SW 1271 (cell line): ENCODE results near the gene ASIC1.
A peak's percentile ranks its signal among the peaks of the same experiment; 100 is the strongest.
"Not testable (repeated sequence)": the region's sequence is repeated elsewhere in the genome, so short reads cannot be mapped to it uniquely, and the experiment has no call there.

ENCODE experiments used
- DNase-seq, 2 experiments: peaks; one replicate each; lab custom pipeline; 2025; lab: John Stamatoyannopoulos, UW

Gene ASIC1

DNA sequence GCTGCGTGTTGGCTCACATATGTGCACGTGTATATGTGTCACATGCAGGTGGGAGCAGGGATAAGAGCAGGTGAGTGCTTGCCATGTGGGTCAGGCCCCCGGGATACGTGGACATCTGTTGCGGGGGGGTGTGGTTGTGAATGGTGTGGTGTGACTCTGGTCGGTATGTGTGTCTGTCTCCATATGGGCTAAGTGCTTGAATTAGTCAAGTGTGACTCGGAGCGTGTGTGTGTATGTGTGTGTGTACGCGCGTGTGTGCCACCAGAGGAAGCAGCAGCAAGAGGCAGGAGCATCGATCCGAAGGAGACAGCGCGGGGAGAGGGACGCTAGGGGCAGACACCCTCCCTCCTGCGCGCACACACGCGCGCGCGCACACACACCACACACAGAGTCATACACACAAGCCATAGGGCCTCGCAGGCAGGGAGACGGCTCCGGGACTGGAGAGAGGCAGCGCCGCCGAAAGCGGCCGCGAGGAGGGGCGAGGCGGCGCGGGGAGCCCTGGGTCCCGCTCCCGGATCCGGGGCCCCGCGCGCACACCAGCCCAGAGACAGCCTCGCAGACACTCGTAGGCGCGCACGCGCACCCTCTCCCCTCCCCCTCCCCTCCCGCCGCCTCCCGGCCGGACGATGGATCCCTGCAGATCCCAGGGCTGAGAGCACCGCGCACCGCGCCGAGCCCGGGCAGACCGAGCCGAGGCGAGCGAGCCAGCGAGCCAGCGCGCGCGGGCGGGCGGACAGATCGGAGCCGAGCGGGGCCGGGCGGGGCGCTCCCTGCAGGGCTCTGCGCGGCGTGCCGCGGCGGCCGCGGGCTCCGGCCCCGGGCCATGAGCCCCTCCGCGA is at the start of gene ASIC1:
TSS of gene ASIC1 (plus strand) at position 597 of the 842 bp plus-strand sequence. CDS start 1,171 bp downstream, outside the sequence.
- DNase-seq: peak in 1 of 2 experiments; percentile 33

DNA sequence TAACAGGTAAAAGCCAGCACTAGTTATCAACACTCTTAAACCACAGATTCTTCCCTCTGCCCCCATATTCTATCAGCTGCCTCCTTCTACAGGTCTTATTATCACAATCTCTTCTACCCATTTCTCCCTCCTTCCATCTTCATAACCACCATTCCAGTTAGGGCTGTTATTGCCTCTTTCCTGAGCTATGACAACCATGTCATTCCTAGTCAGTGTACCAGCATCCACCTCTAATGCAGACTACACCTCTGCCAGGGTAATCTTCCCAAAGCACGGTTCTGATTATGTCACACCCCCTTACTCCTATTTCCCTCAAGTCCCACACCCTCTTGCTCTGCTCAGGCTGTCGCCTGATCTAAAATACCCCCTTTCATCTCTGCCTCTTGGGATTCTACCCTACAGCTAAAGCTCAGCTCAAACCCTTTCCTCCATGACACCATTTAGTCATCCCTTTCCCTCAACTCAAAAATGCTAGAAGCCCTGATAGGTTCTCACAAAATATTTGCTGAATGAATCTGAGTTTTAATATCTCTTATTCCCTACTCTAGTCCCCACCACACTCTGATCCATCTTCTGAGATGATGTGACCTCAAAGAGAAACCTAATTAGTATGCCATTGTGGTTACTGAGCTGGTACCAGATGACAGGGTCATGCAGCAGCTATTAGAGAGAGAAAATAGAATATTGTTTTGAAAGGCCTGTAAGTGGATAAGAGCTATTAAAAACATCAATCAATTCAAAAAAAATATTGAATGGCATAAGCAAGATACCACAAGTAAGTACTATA is 43.8 kb upstream of the ASIC1 start:
- DNase-seq: no peak

DNA sequence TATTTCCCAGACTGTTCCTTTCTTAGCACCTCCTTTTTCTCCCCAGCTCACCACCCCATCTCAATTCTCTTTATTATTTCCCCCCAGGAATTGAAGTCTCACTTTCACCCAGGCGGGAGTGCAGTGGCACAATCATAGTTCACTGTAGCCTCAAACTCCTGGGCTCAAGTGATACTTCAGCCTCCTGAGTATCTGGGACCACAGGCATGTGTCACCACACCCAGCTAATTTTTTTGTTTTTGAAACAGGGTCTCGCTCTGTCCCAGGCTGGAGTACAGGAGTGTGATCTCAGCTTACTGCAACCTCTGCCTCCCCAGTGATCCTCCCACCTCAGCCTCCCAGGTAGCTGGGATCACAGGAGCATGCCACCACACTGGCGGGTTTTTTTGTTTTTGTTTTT is 43.1 kb upstream of the ASIC1 start:
- DNase-seq: no peak

DNA sequence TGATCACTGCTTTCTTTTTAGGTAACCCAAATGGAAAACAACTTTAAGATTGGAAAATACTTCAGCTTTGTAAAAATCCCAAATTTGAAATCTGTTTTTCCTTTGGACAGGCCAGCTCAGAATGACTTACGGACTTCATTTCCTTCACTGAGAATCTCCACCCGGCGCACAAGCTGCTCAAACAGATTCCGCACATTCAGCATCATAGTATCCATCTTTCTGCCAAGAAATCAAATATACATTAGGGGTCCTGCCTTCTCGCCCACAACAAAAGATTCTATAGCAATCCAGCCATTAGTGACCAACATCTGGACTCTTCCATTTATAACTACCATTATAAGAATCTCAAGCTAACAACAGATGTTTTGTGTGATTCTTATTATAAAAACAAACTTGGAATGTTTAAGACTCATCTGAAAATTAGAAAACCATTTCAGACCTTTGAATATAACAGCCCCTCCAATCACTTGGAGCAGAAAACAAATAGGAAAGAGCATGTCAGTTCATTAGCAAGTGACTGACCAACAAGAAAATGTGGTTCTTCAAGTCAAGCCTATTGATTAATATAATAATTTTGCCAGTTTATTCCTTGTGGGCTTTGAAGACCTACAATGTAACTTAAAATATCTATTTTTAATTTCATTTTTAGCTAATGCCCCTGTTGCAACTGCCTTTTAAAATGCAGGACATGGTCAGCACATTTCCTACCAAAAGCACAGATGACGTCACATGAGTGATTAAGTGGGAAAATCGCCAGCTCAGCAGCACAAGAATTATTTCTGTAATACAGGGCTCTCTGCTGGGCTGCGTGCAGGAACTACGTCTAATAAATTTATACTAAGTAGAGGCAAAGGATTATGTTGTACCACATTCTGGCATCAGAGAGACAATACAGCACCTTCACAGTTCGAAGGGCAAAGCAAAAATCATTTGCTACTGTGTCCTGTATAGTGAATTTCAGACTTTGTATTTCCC is 40.6 kb upstream of the ASIC1 start:
- DNase-seq: no peak

DNA sequence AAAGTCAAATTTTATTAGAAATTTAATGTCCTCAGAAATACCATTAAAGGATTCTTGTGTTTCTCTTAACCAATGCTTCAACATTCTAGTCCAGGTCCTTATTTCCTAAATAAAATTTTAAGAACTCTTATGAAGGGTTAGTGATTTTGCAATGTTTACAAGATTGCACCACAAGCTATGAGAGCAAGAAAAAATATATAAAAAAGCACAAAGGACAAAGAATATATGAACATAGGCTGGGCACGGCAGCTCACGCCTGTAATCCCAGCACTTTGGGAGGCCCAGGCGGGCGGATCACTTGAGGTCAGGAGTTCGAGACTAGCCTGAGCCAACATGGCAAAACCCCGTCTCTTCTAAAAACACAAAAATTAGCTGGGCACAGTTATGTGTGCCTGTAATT is 39.8 kb upstream of the ASIC1 start:
- no peak for DNase-seq

DNA sequence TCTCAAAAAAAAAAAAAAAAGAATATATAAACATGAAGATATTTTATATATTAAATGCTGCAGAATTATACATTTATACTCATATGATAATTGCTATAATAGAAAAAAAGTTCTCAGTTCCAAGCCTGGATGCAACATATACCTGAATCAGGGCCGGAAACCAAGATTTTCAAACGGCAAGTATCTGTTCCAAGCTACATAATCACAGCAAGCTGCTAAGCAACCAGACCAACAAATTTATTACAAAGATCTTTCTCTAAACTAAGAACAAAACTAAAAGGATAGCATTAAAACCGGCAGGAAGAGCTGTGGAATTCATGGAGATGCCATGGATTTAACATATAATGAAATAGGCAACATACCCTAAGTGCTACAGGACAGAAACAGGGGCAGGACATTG is 39.2 kb upstream of the ASIC1 start:
- DNase-seq: no peak

DNA sequence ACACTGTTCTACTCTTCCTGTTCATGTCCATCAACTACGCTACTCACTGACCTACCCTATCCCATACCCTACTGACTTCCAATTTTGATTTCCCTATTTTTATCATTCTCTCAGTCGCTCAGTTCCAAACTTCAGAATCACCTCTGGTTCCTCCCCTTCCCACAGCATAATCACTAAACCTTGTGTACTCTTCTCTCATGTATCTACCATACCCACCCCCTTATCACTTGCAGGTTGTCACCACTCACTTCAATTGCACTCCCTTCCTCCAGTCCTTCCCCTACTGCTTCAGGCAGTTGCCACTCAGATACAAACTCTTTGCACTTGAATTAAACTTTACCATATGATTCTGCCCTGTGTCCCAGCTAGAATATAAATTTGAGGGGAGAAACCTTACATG is 38.4 kb upstream of the ASIC1 start:
- DNase-seq: no peak

DNA sequence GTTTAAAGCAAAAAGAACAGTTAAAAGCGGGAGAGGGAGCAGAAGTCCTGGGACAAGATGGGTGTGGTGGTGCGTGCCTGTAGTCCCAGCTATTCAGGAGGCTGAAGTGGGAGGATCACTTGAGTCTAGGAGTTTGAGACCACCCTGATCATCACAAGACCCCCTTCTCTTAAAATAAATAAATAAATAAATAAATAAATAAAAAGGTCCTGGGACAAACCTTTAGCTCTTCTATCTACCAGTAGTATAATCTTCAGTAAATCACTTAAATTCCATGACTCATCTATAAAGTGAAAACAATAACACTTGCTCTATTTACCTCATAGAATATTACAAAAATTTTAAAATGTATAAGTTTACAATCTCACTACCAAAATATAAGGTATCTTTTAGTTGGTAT is 37.9 kb upstream of the ASIC1 start:
- DNase-seq: no peak

DNA sequence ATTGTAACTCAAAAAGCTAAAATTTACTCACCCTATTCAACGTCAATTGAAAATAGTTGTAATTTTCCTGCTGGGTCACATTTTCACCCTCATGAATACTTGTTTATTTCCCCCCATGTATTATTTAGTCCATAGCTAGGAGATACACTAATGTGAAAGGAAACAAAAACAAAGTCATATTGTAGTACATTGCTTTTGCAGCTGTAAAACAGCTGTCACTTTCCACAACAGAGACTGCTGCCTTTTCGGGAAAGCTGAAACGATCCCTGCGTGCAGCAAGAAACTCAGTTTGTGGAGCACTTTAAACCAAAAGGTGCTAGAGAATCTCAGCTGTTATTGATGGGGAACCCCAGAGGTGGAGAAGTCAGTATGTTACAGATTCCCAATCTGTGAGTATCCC is 36.4 kb upstream of the ASIC1 start:
- no peak for DNase-seq

DNA sequence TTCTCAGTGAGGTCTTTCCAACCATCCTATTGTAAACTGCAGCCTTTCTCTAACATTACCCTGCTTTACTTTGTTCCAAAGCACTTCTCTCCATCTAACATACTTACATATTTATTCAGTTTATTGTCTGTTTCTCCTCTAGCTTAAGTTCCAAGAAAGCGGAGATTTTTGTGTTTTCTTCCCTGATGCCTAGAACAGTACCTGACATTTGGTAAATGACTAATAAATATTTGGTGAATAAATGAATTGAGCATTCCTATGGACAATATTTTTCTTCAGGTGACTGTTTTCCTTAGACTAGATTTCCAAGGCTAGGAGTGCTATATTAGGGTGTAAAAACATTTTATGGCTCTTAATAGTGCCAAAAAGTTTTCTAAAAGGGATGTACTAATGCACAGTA is 34.5 kb upstream of the ASIC1 start:
- DNase-seq: no peak

DNA sequence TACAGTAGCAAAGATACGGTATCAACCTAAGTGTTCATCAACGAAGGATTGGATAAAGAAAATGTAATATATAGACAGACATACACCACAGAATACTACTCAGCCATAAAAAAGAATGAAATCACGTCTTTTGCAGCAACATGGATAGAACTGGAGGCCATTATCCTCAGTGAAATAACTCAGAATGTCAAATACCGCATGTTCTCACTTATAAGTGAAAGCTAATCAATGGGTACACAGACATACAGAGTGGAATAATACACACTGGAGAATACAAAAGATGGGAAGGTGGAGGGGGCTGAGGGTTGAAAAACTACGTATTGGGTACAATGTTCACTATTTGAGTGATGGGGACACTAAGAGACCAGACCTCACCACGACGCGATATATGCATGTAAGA is 33.2 kb upstream of the ASIC1 start:
- no peak for DNase-seq

DNA sequence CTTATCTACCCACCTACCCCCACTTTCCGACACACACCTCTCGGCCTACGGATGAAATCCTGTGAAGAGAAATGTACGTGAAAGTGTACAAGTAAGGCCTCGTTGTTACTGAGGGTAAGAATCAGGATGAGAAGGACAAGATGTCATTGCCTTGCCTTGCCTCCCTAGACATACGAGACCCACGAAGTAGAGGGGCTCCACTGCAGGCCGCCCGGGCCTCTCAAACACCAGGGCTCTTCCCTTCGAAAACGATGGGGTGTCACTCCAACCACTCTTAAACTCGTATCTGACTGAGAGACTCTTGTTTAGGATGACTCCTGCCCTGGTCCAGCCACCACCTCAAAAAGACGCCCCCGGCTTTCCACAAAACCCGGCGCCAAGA is 32.6 kb upstream of the ASIC1 start:
- no peak for DNase-seq

DNA sequence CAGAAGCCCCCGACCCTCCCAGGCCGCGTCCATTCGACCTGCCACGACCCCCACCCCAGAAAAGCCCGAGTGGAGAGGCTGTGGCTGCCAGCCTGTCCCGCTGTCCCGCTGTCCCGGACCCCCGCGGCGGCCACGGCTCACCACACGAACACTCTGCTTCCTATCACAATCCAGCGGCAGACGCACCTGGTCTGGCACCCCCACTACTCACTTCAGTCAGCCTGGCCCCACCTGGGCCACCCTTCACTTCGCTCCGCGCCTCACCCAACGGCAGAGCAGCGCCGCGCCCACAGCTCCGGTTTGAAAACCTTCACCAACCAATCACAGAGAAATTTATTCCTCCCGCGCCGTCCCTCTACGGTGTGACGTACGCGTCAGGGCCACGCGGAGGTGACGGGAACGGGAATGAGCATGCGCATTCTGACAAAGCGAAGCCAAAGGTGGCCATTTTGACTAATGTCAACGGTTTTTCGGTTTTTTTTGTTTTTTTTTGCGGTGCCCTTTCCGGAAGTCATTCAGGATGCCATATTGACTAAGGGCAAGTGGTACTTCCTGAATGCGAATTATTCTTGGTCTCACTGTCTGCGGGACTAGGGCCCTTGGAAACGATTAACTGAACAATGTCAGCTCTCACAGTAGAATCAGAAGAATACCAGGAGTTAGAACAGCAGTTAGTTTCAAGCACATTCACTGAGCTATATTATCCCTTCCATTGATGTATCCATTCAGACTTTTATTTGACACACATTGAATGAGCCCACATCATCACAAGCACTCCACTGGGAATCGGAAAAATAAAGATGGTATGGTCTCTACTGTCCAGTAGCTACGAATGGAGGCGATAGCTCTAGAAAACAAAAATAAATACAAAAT is 32.0 kb upstream of the ASIC1 start, which contains the start of gene RACGAP1:
TSS of gene RACGAP1 (minus strand) at position 308 of the 873 bp plus-strand sequence. CDS start 8,779 bp downstream, outside the sequence.
- DNase-seq: peak; percentile 97

DNA sequence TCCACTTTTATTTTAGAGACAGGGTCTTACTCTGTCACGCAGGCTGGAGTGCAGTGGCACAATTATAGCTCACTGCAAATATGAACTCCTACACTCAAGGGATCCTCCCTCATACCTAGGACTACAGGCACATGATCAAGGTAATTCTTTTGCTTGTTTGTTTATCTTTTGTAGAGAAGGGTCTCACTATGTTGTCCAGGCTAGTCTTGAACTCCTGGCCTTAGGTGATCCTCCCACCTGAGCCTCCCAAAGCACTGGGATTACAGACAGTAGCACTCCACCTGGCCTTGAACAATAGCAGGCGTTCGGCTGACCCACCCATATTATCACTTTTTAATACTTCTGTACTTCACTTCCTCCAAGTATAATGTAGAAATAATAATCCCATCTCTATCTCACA is 30.7 kb upstream of the ASIC1 start:
- DNase-seq: no peak

DNA sequence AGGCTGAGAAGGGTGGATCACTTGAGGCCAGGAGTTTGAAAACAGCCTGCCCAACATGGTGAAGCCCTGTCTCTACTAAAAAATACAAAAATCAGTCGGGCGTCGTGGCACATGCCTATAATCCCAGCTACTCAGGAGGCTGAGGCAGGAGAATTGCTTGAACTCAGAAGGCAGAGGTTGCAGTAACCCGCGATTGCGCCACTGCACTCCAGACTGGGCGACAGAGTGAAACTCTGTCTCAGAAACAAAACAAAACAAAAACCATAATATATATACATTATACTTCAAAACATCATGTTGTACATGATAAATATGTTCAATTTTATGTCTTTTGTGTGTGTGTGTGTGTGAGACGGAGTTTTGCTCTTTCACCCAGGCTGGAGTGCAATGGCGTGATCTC is 26.9 kb upstream of the ASIC1 start:
- DNase-seq: not testable (repeated sequence)

DNA sequence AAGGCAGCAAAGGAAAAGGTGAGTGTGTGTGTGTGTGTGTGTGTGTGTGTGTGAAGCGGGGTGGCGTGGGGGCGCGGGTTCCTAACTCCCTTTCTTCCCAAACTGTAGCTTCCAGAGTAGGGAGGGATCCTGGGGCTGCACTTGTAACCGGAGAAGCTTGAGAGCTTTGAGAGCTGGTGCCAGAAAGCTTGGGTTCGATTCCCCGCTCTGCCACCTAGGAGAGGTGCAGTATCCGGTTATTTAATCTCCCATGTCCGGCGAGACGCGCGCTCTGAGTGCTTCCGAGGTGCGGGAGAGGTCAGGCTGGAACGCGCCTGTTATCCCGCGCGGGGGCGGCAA is 24.9 kb upstream of the ASIC1 start:
- no peak for DNase-seq

DNA sequence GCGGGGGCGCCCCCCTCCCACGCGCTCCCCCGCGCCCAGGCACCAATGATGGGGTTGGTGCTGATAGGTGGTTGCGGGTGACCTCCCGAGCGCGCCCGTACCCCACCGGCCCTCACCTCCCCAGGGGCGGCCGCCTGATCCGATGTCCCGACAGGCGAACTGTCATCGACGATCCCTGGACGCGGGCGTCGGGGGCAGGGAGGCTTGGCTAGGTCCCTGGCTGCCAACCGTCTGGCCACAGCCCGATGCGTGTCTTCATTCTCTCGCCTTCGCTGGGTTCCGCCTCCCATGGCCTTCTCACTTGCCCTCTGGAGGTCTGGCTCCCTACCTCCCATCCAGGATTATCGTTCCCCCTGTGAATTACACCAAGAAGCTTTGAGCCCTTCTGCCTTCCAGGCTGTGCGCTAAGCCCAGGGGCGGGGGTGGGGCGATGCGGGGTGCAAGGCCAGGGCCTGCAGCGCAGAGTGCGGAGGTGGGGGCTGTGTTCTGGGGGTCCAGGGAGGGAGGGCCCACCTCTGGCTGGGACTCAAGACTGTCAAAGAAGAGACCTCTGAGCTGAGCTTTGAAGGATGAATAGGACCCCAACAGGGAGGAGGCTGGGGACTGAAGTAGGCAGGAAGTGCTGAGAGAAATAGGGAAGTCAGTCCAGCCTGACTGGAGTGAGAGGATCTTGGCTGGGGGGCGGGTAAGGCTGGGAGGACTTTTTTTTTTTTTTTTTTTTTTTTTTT is 24.4 kb upstream of the ASIC1 start:
- no peak for DNase-seq

DNA sequence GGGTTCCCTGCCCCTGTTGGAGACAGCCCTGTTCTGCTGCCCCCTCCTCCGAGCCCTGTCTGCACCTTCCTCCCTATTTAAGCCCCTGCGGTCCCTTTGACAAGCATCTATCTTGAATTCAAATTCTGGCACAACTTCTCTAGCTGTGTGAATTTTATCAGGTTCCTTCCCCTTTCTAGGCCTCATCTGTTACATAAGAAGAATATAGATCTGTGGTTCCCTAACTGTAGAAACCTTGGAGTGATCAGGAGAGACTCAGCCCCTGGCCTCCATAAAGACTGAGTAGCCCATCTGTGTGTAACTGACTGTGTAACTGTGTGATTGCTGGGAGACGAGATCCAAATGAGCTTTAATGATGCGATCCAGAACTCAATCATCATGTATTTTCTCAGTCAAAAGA is 19.1 kb upstream of the ASIC1 start:
- DNase-seq: no peak

DNA sequence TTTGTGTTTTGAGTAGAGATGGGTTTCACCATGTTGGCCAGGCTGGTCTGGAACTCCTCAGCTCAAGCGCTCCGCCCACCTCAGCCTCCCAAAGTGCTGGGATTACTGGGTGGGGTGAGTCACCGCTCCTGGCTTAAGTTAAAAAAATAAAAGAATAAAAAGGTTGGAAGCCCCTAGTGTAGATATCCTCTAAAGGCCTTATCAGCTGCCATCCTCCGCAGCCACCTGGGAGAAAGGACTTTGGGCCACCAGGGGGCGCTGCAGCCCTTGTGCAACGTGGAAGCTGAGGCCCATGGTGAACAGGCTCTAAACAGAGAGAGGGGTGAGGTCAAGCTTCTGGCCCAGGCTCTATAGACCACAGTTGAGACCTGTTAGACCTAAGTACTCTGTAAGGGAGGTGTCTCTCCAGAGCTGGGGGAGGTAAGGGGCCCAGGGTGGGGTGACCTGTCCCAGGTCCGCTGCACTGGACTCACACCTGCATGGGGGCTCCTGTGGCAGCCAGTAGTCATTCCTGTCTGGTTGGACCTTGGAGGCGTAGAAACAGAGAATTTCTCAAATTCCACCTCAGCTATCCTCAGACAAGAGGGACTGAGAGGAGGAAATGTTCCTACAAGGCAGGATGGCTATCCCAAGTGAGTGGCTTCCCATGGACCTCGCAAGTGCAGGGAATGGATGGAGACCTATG is 18.1 kb upstream of the ASIC1 start:
- peak; percentile 20 to 46 for DNase-seq

DNA sequence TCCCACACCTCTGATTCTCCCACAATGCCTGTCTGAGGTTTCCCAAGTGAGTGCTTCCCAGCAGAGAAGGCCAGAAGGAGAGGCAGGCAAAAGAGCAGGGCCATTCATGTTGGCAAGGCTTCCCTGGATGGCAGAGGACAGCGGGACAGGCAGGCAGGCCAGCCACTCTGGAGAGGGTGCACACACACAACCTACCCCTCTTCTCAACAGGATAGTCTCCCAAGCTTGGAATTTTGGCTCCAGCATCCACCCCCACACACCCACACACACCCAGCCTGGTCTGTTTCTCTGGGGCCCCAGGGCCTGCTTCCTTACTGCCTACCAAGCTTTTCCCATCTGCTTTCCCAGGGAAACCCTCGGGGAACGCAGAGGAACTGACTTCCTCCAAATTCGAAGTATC is 16.7 kb upstream of the ASIC1 start:
- no peak for DNase-seq
